ENCODE results near the gene CCDC85A.

DNA sequence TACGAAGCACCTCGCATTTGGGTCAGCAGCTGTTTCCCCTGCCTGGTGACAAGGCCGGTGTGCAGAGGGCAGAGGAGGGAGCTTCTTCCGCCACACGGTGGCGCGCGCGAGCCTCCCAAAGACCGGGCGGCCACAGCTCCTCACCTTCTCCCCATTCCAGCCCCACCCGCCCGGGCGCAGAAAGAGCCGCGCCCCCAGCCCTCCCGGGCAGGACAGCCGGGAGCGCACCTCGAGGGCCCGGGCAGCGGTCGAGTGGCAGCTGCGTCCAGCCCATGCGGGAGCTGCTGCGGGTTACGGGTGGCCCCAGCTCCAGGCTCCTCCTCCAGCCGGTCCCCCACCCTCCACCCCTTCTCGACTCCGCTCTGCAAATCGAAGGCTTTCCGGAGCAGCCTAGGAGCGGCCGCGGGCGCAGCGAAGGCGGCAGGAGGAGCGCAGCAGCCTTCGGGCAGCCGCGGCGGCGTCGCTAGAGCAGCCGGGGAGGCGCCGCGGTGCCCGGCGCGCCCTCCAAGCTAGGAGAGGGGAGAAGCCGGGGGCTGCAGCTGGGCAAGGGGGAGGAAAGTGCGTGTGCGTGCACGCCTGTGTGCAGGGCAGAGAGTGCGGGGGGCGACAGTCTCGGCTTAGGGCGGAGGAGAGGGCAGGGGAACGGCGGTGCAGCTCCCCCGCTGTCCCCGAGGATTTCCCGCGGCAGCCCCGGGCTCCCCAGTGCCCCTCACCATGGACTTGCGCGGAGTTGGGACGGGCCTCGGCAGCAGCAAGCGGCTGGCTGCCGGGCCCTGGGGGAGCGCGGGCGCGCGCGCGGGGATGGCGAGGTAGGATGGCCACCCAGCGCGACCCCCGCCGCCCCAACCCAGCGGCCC is at the start of gene CCDC85A:
- TF ChIP-seq CTCF (conservative IDR thresholded peaks at IDR 0.05; ENCODE audit: low read length), result no peak
- no peak for TF ChIP-seq EZH2phosphoT487 (IDR thresholded peaks at IDR 0.05; ENCODE audit: borderline replicate concordance)
